HG02973 (cell line): ENCODE results near the gene NTRK2.
"Not testable (repeated sequence)": the region's sequence is repeated elsewhere in the genome, so short reads cannot be mapped to it uniquely, and the experiment has no call there.

Experiments used
- ATAC-seq: cut with Tn5 transposase; IDR thresholded peaks from one replicate; pipeline ENCODE4 v1.9.1; 2021; ENCODE audit warnings: moderate library complexity; ENCODE audit not compliant: unreplicated experiment

NTRK2 gene

DNA sequence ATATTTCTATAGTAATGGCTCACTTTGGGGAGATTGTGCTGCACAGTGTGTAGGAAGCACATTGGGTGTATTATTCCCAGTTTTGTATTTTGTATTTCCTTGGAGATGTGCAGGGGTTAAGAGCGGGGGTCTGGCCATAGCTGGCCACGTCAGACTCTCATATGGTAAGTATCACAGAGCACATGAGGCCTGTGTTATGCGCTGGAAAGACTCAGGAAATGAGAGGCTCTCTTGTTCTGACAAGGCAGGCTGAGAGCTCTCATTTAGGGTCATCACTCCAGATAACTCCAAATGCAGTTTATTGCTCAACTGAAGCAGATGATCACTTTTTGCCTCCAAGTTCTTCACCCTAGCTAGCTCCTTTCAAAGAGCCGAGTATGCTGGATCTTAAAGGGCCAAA lies 205.7 kb downstream of the NTRK2 start:
- ATAC-seq, result no peak

DNA sequence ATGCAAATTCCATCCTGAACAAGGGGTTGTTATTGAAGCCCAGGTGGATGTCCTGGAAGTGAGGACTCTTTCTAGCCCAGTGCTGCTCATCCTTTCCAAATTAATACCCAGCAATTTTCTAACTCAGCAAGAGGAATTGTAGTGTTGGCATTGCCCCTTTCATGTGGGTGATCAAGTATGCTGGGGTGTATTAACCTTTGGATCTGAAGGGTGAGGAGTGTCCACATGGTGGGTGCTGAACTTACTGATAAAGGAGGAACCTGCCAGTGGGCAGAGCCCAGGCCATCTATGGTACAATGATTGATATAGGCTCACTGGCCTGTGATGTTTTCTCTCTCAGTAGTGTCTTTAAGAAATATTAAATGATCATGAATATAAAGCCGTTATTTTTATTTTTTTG lies 210.1 kb downstream of the NTRK2 start:
- no peak for ATAC-seq

DNA sequence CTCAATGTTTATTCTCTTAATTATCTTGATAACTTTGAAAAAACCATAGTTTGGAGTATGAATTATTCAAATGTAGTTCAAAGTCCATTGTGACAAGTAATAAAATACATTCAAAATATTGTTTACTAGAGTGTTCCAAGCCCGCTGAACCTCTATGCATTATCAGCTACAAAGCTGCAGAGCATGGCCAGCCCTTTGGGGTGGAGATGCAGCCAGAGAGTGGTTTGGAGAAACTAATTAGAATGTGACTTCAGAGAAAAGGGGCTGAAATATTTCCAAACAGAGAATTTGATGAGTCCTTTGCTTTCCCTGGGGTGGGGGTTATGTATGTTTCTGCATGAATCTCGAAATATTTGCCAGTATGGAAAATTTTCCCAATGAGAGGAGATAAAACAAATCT lies 211.3 kb downstream of the NTRK2 start:
- no peak for ATAC-seq

DNA sequence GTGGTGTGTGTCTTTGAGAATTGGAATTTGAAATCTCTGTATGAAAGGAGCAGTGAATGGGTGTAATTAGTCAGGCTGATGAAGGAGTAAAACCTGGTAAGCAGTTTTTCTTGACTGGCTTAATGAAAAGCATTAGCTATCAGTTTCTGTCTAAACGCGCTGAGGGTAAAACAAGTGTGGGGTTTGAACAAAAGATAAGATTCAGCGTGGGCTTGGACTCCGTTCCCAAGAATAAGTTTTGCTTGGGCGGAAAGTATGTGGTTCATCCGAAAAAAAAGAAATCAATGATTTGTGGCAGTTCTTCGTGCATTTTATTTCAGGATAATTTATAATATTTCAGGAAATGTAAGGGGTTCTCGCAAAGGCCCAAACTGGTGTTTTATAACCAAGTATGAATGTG lies 217.3 kb downstream of the NTRK2 start:
- no peak for ATAC-seq

DNA sequence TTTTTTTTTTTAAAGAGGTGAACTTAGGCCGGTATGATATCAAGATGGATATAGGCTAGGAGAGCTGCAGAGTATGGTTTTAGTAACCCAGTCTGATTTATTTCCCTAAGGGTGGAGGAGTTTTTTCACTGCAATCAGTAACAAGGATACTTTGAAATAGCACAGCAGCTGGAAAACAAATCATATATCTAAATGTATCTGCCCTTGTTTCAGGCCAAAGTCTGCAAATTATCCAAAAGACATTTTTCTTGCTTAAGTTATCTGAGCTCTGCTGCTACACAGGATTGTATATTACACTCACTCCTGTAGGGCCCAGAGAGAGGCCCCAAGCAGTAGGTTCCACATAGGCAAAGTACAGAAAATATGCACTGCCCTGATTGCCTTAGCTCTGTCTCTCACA lies 222.4 kb downstream of the NTRK2 start:
- ATAC-seq, result no peak

DNA sequence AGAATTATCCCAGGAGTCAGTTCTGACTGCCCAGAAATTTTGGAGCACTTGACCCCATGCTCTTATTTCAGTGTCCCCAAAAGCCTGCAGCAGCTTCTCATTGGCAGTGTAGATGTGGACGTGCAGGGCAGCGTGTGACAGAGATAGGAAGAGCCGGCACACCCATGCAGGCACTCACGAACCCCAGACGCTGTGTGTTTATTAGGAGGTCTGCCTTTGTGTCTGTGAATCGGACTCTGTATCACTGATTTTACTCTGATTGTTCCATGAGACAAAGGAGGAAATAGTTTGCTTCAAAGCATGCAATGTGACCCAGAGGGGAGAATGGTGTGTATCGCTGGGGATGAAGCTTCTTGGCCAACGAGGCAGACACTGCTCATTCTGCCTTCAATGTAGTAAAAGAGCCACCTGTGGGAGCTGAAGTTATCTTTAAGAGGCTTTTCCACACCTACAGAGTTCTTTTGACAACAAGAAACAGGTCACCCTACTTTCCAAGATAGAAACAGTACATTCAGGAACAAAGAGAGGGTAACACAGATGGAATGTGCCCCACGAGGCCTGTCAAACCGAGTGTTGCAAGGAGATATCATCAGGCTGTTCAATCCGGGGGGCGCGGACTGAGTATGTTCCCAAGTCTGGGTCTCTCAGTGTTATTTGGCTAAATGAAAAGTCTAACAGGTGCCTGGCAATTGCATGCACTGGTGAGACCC lies 224.0 kb downstream of the NTRK2 start:
- no peak for ATAC-seq

DNA sequence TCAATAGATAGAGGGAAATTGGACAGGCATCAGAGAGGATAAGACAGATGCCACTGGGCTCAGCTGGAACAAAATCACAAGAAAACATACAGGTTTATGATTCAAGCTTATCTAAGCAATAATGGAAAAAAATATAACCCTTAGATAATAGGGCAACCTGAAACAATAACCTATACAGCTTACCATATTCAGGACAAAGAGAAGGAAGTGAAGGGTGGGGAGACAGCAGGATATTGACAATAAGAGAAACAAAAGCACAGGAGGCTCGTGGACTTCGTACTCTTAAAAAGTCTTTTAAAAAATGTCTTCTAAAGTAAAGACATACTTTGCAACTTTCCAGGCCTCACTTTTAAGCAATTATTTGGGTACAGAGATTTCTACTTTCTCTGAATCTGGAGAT lies 225.3 kb downstream of the NTRK2 start:
- no peak for ATAC-seq

DNA sequence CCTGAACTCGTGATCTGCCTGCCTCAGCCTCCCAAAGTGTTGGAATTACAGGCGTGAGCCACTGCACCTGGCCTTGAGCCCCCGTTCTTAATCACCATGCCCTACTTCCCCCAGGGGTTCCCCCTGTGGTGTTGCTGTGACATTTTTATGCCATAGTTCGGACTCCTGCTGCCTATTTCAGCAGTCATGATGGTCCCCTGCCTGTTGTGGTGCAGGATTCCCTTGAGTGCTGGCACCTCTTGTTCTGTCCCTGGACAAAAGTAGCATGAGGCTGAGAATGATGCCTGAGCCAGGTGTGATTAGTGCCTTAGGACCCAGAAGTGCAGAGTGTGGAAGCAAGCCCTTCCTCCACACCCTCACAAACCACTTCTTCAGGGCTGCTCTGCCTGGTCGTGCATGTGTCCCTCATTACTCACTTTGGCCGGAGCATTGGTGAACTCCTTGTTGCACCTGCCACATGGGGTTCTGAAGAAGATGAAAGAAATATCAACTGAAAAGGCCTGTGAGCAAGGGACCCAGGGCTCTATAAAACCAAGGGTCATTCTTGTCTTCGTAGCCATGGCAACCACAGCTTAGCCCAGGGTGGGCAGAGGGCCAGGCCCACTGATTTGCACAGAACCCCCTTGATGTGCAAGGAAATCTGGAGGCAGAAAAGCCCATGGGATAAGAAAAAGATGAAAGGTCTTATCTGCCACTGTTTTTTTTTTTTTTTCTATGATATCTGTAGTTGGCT lies 228.0 kb downstream of the NTRK2 start:
- ATAC-seq, result no peak

DNA sequence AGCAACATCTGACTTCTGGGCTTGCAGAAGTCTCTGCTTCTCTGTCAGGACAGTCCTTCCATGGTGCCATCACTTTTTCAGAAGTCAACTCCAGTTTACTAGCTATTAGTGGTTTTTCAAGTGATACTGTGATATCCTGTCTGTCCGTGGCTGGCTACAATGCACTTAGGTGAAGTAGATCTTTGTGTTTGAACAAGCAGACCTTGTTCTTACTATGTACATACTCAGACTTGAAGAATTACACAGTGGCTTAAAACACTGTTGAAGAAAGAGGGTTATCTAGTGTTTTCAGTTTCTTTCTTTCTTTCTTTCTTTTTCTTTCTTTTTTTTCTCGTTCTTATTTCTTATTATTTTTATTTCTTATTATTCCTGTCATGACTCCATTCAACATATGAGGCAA lies 228.7 kb downstream of the NTRK2 start:
- no peak for ATAC-seq

DNA sequence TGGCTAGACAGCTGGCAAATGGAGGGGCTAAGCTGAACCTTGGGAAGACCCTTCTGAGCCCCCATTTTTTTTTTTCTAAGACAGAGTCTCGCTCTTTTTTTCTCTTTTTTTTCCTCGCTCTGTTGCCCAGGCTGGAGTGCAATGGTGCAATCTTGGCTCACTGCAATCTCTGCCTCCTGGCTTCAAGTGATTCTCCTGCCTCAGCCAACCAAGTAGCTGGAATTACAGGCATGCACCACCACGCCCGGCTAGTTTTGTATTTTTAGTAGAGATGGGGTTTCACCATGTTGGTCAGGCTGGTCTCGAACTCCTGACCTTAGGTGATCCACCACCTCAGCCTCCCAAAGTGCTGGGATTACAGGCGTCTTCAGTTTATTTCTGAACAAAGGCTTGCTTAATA lies 229.1 kb downstream of the NTRK2 start:
- not testable (repeated sequence) for ATAC-seq

DNA sequence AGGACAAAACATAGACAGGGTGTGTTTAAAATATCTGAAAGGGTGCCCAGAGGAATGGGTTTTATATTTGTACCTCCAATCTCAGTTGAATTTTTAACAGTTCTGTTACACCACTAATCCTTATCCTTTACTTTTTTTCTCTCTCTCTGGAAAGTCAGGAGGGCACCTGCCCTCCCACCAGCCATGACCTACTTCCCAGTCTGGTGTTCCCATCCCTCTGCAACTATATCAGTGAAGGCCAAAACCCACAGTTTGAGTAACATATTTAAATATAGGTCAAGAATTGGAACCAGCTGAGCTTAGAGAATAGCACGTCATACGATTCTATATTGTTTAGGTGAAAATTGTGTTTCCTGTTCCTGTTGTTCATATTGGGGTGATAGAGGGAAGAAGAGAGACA lies 229.8 kb downstream of the NTRK2 start:
- ATAC-seq, result no peak

DNA sequence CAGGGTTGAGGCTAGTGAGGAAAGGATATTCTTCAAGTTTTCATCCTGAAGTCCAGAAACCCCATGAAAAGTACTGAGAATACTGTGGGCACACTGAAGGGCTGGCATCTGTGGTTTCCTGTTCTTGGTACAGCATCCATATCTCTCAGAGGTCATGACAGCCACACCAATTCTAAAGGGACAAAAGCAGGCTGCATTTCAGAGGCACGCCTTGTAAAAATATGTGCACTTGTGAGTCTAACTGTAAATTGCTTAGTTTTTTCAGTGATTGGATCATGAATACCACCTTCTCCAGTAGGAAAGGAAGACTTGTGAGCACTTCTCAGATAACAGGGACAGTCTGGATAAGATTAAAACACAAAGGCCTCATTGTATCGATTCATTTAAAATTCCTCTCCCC lies 230.9 kb downstream of the NTRK2 start:
- no peak for ATAC-seq

DNA sequence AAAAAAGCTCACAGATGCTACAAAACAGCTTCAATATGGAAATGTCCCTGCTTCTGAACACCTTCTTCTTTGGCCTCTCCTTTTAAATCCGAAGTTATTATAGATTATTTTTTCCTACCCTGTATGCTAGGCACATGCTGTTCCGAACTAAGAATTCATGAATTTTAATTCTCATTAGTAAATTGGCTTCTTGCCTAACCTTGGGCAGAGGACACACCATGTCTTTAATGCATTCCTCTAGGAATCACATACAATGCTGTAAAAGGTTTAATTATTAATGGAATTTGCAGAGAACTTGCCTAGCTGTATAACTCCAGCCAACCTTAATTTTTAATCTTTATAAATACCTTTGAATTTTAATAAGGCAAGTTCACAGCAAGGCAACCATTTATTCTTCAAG lies 234.4 kb downstream of the NTRK2 start:
- ATAC-seq, result no peak

DNA sequence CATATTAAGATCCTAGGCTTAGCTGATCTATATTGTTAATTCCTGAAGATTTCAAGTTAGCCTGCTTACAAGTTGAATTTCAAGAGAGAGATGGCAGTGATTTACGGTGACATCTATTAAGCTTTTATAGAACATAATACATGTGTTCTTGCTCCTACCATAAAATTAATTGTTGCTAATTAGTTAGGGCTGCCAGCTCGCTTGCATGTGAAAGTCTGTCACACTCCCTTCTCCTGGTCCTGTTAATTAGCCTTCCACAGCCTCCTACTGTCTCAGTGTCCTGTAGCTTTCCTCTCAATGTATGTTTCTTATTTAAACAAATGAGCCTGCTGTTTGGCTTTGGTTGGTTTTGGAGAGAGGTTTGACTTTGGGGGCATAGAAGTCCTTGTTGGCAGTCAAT lies 247.2 kb downstream of the NTRK2 start:
- no peak for ATAC-seq

DNA sequence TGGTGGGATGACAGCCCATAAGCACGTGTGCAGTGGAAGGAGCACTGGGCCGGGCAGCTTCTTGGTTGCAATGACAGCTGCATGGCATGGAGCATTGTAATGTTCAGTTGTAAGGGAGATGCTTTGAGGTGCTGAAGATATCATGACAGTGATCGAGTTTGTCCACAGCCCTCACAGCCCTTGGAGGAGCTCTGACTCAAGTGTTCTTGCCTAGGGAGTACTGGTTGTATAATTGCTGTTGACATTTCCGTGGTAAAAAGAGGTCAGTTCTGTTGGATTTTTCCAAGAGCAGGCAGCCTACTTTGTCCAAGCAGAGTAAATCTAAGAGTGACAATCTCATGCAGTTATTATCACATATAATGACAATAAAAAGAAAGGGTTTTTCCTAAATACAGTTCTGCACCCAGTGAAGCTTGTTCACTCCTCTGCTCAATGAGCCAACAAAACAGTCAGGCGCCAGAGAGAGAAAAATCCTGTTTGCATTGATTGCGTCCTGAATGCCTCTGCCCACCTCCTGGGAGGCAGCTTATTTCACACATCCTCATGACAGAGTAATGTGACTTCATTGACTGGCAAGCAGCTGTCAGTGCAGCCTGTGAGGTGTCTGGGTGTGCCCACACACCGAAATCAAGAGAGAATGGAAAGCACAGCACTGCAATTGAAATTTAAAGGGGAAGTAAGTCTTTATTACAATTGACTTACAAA lies 248.0 kb downstream of the NTRK2 start:
- ATAC-seq, result no peak

DNA sequence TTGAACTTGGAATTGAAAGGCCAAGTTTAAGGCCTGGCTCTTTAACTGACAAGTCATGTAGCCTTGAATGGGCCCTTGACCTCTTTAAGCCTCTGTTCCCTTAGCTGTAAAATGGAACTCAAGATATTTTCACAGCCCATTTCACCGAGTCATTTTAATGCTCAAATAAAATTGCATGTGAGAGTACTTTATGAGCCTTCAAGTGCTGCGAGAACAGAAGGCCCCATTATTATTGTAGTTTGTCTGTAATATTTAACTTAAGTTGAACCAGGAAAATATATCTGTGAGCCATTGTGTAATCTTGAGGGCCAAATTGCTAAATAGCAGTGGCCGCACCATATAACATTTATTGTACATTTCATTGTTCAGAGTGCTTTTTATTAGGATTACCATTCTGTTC lies 249.9 kb downstream of the NTRK2 start:
- no peak for ATAC-seq

DNA sequence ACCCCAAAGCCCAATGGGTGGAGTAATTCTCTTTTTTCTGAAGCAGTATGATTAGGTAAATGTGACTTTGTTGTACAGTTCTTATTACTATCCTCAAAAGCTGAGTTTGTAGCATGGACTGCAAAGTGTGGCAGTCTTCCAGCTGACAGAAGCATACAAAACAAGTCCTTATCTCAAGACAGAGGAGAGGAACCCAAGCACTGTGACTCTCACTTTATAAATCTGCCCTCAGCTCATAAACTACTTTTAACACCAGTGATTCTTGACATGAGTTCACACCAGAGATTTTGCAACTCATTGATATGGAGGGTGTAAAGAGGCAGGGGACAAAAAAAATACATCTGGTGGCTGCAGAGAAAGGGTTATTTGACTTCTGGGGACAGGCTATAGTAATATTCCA lies 251.6 kb downstream of the NTRK2 start:
- ATAC-seq, result no peak

DNA sequence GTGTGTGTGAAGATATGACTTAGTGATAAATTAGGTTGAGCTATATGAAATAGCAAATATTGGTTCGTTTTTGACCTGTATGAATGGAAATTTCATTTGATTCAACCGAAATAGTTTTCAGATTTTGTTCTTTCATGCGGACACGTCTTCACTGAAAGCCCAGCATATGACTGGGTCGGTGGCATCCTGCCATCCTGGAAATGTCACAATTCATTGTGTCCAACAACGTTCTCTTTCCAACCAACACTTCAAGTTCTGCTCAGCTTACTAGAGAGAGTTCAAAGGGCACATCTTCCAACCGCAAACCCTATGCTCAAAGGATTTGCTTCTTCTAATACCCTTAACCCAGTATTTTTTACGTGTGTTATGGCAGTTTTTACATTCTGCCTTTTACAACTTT lies 252.5 kb downstream of the NTRK2 start:
- ATAC-seq, result no peak

DNA sequence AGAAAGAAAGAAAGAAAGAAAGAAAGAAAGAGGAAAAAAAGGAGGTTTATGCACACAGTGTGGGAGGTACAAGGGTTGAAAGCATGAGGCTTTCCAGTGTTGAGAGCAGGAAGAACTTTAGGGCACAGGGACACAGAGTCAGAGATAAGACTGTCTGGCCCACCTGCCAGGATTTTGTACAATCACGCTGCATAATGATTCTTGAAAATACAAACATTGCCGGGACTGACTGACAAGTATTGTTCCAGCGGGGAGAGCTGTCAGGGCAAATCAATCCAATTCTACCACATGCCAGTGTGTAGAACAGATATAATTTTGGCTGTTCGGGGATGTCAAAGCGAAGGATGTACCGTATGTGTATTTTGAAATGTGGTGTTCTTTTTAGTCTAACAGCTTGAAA lies 254.7 kb downstream of the NTRK2 start:
- ATAC-seq, result no peak

DNA sequence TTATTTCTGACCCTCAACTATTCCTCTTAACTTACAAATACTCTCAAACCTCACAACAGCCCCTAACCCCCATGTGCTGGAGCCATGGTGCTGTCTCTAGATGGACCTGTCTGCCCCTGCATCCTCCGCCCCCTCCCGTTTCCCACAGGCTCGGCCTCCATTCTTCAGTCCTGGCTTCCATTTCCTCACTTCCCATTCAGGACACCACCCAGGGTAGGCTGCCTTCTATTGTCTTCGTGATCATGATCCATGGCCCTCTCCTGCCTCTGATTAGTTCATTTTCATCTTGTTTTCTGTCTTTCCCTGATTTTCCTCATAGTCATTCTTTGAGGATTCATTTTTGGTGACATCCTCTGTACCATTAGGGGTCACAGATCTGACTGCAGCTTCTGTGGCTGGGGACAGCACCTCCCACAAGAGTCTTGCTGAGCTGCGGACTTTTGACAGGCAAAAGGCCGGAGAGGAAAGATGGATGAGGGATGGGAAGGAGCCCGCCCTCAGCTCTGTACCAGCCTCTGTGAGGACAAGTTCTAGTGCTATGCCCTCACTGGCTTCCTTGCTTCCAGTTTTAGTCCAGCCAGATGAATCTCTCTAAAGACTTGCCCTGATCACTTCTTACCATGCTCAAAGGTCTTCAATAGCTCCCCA lies 255.8 kb downstream of the NTRK2 start:
- no peak for ATAC-seq

DNA sequence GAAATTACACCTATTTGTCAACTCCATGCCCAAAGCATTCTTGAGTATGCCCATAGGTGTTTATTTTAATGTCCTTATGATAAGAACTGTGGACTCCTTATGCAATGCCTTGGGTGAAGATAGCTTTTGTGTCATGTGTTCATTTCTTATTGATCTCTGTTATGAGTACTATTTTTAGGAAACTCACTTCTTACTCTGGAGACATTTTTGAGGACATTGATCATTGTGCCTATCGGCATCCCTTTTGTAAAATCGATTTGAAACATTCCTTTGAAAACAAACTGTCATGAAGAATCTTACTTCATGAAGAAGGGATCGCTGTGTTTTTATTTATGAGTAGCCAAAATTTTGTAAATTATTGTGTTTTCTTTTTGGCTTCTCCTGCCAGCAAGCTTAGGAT lies 257.3 kb downstream of the NTRK2 start:
- ATAC-seq, result no peak

DNA sequence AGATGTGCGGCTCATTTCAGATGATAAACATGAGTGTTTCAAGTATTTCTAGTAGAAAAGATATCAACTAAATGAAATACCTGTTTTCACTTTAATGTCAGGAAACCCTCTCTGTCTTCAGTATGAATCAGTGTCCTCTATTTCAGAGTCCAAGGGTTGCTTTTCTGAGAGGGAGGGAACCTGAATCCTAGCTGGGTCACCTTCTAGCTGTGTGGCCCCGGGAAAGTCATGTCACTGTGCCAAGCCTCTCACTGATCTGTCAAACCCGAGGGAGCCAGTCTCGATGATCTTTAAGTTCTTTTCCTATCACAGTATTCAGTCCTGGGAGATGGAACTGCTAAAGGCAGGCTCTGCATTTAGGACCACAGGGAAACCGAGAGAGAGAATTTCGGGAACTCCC lies 258.9 kb downstream of the NTRK2 start:
- ATAC-seq, result no peak
